Heart left ventricle (tissue), 13 donors: Measurements from ENCODE around the gene NAT10.

ENCODE experiments used
- POLR2A ChIP-seq, 2 donors: fragments of 450-650 bp; IDR thresholded peaks; one replicate each; pipeline ENCODE4 v1.6.1; 2017; ENCODE audit warnings: antibody characterized with exemption in 2 of 2, mild to moderate bottlenecking in 2 of 2, moderate library complexity in 2 of 2
- TF ChIP-seq, protein P1 (sequence below), 12 donors: fragments of 200-600 bp; sonication (generic) in 4 of 12; IDR thresholded peaks; one replicate each; pipeline versions ENCODE4 v1.5.0 to v1.8.0; 2018 to 2022; ENCODE audit warnings: antibody characterized with exemption in 12 of 12, mild to moderate bottlenecking in 5 of 12
- donor health status: ischemic (EF 13 %, LVEDD 7.1; RV severe dilation, severe dysfunction).
- donor health status: DM: no; HTN: yes; CAD: no.
- donor health status: DM: no; HTN: no; CAD: no.
- donor health status: ischemic (EF 25% LVEDD 6.9; RV normal size, moderate dysfunction).
- donor health status: ischemic (EF 25% LVEDD 5.7; RV mildly dilated, moderate dysfunction).
- donor health status: ischemic (EF 35%, LVEDD 5.7; RV mildly dilated, moderate dysfunction).
- donor health status: nonischemic (EF 11% LVEDD 7.7; RV severe dilation, severe dysfunction).
- donor health status: DM: yes; HTN: yes; CAD: no.
- donor health status: PGD.
- donor health status: ischemic (EF 29% LVEDD 5.4; RV normal size, mild dysfunction).
- donor health status: nonischemic (EF 23%, LVEDD 6.1; RV moderate dilation, normal function).

DNA sequence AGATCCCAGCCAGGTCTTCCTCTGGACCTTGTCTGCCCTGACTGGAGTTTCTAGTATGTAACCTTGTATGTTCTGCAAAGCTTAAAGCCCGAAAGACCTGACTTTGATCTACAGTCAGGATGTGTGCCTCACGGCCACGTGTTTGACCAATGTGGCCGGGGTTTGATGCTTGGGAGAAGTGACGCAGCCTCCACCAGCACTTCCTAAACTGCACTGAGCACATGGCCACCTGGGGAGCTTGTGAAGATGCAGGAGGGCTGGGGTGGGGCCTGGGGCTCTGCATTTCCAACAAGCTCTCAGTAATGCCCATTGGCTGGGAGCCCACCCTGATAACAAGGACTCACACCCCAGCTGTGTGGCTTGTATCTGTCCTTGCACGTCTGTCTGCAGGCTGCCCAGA is 53.2 kb downstream of the NAT10 start:
- no peak for TF ChIP-seq POLR2A (IDR thresholded peaks at IDR 0.05)
- TF ChIP-seq, protein P1, sequence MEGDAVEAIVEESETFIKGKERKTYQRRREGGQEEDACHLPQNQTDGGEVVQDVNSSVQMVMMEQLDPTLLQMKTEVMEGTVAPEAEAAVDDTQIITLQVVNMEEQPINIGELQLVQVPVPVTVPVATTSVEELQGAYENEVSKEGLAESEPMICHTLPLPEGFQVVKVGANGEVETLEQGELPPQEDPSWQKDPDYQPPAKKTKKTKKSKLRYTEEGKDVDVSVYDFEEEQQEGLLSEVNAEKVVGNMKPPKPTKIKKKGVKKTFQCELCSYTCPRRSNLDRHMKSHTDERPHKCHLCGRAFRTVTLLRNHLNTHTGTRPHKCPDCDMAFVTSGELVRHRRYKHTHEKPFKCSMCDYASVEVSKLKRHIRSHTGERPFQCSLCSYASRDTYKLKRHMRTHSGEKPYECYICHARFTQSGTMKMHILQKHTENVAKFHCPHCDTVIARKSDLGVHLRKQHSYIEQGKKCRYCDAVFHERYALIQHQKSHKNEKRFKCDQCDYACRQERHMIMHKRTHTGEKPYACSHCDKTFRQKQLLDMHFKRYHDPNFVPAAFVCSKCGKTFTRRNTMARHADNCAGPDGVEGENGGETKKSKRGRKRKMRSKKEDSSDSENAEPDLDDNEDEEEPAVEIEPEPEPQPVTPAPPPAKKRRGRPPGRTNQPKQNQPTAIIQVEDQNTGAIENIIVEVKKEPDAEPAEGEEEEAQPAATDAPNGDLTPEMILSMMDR (IDR thresholded peaks at IDR 0.05), result no peak
